Measurements from ENCODE around the gene HIVEP3.

GRCh38 chr1:41803656-41804055 lies 115.1 kb downstream of the HIVEP3 start:
- TF ChIP-seq, protein P1, sequence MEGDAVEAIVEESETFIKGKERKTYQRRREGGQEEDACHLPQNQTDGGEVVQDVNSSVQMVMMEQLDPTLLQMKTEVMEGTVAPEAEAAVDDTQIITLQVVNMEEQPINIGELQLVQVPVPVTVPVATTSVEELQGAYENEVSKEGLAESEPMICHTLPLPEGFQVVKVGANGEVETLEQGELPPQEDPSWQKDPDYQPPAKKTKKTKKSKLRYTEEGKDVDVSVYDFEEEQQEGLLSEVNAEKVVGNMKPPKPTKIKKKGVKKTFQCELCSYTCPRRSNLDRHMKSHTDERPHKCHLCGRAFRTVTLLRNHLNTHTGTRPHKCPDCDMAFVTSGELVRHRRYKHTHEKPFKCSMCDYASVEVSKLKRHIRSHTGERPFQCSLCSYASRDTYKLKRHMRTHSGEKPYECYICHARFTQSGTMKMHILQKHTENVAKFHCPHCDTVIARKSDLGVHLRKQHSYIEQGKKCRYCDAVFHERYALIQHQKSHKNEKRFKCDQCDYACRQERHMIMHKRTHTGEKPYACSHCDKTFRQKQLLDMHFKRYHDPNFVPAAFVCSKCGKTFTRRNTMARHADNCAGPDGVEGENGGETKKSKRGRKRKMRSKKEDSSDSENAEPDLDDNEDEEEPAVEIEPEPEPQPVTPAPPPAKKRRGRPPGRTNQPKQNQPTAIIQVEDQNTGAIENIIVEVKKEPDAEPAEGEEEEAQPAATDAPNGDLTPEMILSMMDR (conservative IDR thresholded peaks at IDR 0.05; ENCODE audit: low read depth, low read length): no peak
- no peak for TF ChIP-seq EZH2 (IDR thresholded peaks at IDR 0.05; ENCODE audit: borderline replicate concordance, low read depth, low read length, poor library complexity, severe bottlenecking)
